PFSK-1 (cell line): ENCODE data around the gene RNF148.

ENCODE experiments used
- FOXP2 ChIP-seq: optimal IDR thresholded peaks from 2 replicates; pipeline ENCODE3; 2011; ENCODE audit warnings: borderline replicate concordance, control low read depth, inconsistent platforms; ENCODE audit not compliant: insufficient read depth; ENCODE audit errors: extremely low read length, extremely low read depth
- POLR2AphosphoS5 ChIP-seq: IDR thresholded peaks from 2 replicates; pipeline ENCODE4 v1.6.1; 2012; ENCODE audit warnings: low read depth, mild to moderate bottlenecking, control low read depth, low read length, moderate library complexity
- SIN3A ChIP-seq: IDR thresholded peaks from 2 replicates; pipeline ENCODE4 v1.6.1; 2012; ENCODE audit warnings: mild to moderate bottlenecking, low read length, moderate library complexity, borderline replicate concordance; ENCODE audit not compliant: insufficient read depth
- TAF1 ChIP-seq: IDR thresholded peaks from 2 replicates; pipeline ENCODE4 v1.6.1; 2012; ENCODE audit warnings: low read length, control low read depth, borderline replicate concordance; ENCODE audit not compliant: insufficient read depth
- TF ChIP-seq, protein P1 (sequence below), 2 experiments: IDR thresholded peaks; 2 replicates each; pipeline versions ENCODE4 v1.6.1 to v1.8.0; 2011 to 2012; ENCODE audit warnings: low read depth in 2 of 2, low read length in 2 of 2, control low read depth in 1 of 2, inconsistent platforms in 1 of 2, mild to moderate bottlenecking in 1 of 2, moderate library complexity in 1 of 2; ENCODE audit not compliant: insufficient read depth in 1 of 2

DNA sequence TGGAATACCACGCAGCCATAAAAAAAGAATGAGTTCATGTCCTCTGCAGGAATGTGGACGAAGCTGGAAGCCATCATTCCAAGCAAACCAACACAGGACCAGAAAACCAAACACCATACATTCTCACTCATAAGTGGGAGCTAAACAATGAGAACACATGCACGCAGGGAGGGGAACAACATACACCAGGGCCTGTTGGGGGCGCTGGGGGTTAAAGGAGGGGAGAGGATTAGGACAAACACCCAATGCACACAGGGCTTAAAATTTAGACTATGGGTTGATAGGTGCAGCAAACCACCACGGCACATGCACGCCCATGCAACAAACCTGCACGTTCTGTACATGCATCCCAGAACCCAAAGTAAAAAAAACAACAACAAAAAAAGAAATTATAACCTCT, 27.1 kb downstream of the RNF148 start:
- TF ChIP-seq POLR2AphosphoS5: no peak
- TF ChIP-seq, protein P1, sequence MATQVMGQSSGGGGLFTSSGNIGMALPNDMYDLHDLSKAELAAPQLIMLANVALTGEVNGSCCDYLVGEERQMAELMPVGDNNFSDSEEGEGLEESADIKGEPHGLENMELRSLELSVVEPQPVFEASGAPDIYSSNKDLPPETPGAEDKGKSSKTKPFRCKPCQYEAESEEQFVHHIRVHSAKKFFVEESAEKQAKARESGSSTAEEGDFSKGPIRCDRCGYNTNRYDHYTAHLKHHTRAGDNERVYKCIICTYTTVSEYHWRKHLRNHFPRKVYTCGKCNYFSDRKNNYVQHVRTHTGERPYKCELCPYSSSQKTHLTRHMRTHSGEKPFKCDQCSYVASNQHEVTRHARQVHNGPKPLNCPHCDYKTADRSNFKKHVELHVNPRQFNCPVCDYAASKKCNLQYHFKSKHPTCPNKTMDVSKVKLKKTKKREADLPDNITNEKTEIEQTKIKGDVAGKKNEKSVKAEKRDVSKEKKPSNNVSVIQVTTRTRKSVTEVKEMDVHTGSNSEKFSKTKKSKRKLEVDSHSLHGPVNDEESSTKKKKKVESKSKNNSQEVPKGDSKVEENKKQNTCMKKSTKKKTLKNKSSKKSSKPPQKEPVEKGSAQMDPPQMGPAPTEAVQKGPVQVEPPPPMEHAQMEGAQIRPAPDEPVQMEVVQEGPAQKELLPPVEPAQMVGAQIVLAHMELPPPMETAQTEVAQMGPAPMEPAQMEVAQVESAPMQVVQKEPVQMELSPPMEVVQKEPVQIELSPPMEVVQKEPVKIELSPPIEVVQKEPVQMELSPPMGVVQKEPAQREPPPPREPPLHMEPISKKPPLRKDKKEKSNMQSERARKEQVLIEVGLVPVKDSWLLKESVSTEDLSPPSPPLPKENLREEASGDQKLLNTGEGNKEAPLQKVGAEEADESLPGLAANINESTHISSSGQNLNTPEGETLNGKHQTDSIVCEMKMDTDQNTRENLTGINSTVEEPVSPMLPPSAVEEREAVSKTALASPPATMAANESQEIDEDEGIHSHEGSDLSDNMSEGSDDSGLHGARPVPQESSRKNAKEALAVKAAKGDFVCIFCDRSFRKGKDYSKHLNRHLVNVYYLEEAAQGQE (IDR thresholded peaks at IDR 0.05; ENCODE audit: insufficient read depth in 1 of 2, low read depth in 2 of 2, low read length in 2 of 2): no peak
- no peak for TF ChIP-seq SIN3A
- no peak for TF ChIP-seq TAF1
- TF ChIP-seq FOXP2: no peak
